Lower lobe of right lung (tissue), 2 donors: Measurements from ENCODE around the gene FBRSL1. TPM values are rescaled to one million over a fixed set of nuclear protein-coding genes. Genes with fewer than 3 reads are reported as not detected.
A peak's percentile ranks its signal among the peaks of the same experiment; 100 is the strongest.

Experiments used
- ATAC-seq, 2 donors: fragments of 200-7000 bp; cut with Tn5 transposase; one replicate each; pipeline ENCODE4 v1.9.1; 2020 to 2022; ENCODE audit warnings: mild to moderate bottlenecking in 2 of 2, moderate library complexity in 2 of 2
- DNase-seq: peaks from one replicate; pipeline ENCODE4 v3.0.0-alpha.2; 2020
- H3K27ac ChIP-seq: fragments of 200-600 bp; one replicate; pipeline ENCODE4 v1.8.0; 2022
- H3K27me3 ChIP-seq: fragments of 200-600 bp; one replicate; pipeline ENCODE4 v1.8.0; 2022; ENCODE audit warnings: low read depth
- H3K36me3 ChIP-seq: fragments of 200-600 bp; one replicate; pipeline ENCODE4 v1.8.0; 2022; ENCODE audit warnings: mild to moderate bottlenecking
- H3K4me1 ChIP-seq: fragments of 200-600 bp; one replicate; pipeline ENCODE4 v1.8.0; 2022
- H3K4me3 ChIP-seq: fragments of 200-600 bp; one replicate; pipeline ENCODE4 v1.8.0; 2022; ENCODE audit warnings: mild to moderate bottlenecking
- H3K9me3 ChIP-seq: fragments of 200-600 bp; one replicate; pipeline ENCODE4 v1.8.0; 2022
- CTCF ChIP-seq: fragments of 200-600 bp; IDR thresholded peaks from one replicate; pipeline ENCODE4 v1.8.0; 2022; ENCODE audit warnings: antibody characterized with exemption, mild to moderate bottlenecking
- intact Hi-C: fragments of 100-400 bp; cut with DNase I; formaldehyde crosslinking; loops from one replicate; pipeline ENCODE4 v1.11.0; 2022
- total RNA-seq: library from RNA; stranded (reverse); fragmentation: NEBNext Ultra II Directional; extraction: Animal tissue kit (Norgen Biotek cat#: 25700); gene quantifications from one replicate; pipeline ENCODE4 v1.2.1, GENCODE V29; 2021
- donor health status: DM: no; HTN: yes; CAD: no; lungs with severe emphysema.

FBRSL1 gene
- total RNA-seq, 1 donor from 2014 or later, result 47.6 TPM

- Histone ChIP-seq H3K9me3 (no peaks in the 10 kb centered on the region), H3K4me1 (no peaks in the 10 kb centered on the region), H3K27me3 (peaks cover 7% of the 10 kb centered on the region), H3K36me3 (no peaks in the 10 kb centered on the region), H3K27ac (peak overlapping the region; percentile 75), H3K4me3 (peak overlapping the region; percentile 37)
- TF ChIP-seq CTCF, result no peak
- DNase-seq (peak; percentile 71), ATAC-seq (peak; percentile 60 to 71)
- intact Hi-C loops, result no loop called here
Observed at GRCh38 chr12:132444957-132445883, 44.7 kb upstream of the FBRSL1 start.

DNA sequence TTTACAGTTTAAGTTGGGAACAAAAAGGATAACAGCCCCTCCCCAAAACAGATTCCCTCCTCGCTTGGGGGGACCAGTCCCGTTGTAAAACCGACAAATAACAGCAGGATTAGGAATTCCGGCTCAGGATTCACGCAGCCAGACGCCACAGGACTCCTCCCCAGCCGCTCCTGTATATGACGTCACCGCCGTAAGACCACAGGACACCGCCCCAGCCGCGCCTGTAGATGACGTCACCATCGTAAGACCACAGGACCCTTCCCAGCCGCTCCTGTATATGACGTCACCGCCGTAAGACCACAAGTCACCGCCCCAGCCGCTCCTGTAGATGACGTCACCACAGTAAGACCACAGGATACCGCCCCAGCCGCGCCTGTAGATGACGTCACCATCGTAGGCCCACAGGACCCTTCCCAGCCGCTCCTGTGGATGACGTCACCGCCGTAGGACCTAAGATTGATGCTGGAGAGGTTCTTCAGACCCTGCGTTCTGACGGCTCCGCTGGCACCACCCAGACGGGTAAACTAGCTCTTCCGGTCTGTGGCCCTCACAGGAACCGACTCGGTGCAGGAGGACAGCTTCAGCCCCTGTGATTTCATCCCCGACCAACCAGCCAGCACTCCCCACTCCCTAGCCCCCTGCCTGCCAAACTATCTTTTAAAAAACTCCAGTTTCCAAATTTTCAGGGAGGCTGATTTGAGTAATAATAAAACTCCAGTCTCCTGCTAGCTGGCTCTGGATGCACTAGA, 43.9 kb upstream of the FBRSL1 start:
- Histone ChIP-seq H3K27me3 (peaks cover 15% of the 10 kb centered on the region), H3K4me3 (peak overlapping the region; percentile 37), H3K36me3 (no peaks in the 10 kb centered on the region), H3K4me1 (no peaks in the 10 kb centered on the region), H3K9me3 (no peaks in the 10 kb centered on the region), H3K27ac (peak overlapping the region; percentile 75)
- TF ChIP-seq CTCF, result no peak
- DNase-seq (peak; percentile 90), ATAC-seq (peak; percentile 75 to 76)
- intact Hi-C loops, result no loop called here

DNA sequence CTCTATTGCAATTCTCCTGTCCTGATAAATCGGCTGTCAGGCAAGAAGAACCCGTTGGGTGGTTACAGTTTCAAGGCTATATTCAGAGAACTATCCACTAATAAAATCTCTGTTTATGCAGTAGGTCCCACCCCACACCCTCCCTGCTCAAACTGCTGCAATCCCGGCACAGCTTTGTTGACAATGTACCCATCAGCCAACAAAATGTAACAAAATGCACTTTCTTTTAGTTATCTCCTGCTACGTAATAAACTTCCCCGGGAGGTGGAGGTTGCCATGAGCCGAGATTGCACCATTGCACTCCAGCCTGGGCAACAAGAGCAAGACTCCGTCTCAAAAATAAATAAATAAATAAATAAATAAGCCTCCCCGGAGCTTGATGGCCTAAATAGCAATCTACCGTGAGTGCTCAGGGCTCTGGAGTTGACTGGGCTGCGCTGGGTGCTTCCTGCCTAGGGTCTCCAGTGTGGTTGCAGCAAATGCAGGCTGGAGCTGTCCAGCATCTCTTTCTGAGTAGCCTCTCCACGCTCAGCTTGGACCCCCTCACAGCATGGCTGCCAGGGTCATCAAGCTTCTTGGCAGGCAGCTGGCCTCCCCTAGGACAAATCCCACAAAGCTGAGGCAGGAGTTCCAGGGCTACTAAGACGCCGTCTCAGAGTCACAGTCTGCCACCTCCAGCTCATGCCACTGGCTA, 43.2 kb upstream of the FBRSL1 start:
- ATAC-seq (no peak), DNase-seq (no peak)
- no peaks in the 10 kb centered on the region for H3K4me1 ChIP-seq
- peaks cover 22% of the 10 kb centered on the region for H3K27me3 ChIP-seq
- H3K36me3 ChIP-seq, result no peaks in the 10 kb centered on the region
- H3K27ac ChIP-seq, result peak overlapping the region; percentile 6
- intact Hi-C loops, result no loop called here
- H3K4me3 ChIP-seq, result no peak overlapping the region
- H3K9me3 ChIP-seq, result no peaks in the 10 kb centered on the region
- no peak for TF ChIP-seq CTCF

- intact Hi-C loops, result no loop called here
- Histone ChIP-seq H3K27ac (no peak overlapping the region), H3K9me3 (no peaks in the 10 kb centered on the region), H3K4me1 (no peaks in the 10 kb centered on the region), H3K36me3 (no peaks in the 10 kb centered on the region), H3K27me3 (peaks cover 22% of the 10 kb centered on the region), H3K4me3 (no peak overlapping the region)
- TF ChIP-seq CTCF, result no peak
- no peak for ATAC-seq
- no peak for DNase-seq
Observed at GRCh38 chr12:132447327-132447720, 42.6 kb upstream of the FBRSL1 start.

DNA sequence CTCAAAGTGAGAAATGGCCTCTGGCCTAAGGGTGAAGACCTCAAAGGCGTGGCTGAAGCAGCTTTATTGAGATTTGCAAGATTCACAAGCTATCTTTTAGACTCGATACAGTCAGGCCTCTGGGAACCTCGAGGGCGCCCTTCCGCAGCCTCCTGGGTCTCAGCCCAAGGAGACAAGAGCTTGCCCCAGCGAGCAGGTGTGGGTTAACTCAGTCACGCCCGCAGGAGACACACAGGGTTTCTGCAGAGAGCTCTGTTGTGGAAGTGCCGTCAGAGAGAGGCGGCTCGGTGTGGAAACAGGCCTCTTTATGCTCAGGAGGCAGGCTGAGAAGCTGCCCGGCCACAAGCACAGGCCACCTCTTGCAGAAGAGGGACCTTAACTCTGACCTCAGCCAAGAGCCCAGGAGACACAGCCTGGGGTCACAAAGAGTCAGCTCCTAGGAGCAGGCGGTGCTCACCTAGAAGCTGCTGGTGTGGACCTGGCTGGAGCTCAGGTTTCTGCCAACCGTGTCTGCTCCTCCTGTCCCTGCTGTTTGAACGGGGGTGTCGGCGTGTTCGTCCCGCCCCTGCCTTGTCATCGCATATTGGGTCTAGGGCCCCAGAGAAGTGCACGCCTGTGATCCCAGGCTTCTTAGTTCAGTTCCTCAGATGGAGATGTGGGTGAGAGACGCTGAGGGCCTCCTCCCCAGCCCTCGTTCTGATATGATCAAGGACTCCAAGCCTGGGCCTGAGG, 42.1 kb upstream of the FBRSL1 start:
- H3K4me1 ChIP-seq, result no peaks in the 10 kb centered on the region
- H3K36me3 ChIP-seq, result no peaks in the 10 kb centered on the region
- no peak for ATAC-seq
- no peaks in the 10 kb centered on the region for H3K9me3 ChIP-seq
- no peak for TF ChIP-seq CTCF
- intact Hi-C loops, result no loop called here
- no peak overlapping the region for H3K27ac ChIP-seq
- H3K4me3 ChIP-seq, result no peak overlapping the region
- no peak for DNase-seq
- H3K27me3 ChIP-seq, result peaks cover 27% of the 10 kb centered on the region
